ENCODE results near the gene CERS6.
"Not testable (repeated sequence)": the region's sequence is repeated elsewhere in the genome, so short reads cannot be mapped to it uniquely, and the experiment has no call there.

Gene CERS6

GRCh38 chr2:168499500-168499899, 43.4 kb downstream of the CERS6 start:
- no peak for DNase-seq

- no peak for DNase-seq
Observed at GRCh38 chr2:168500516-168500915, 44.4 kb downstream of the CERS6 start.

- no peak for DNase-seq
Observed at GRCh38 chr2:168501466-168502065, 45.5 kb downstream of the CERS6 start.

- not testable (repeated sequence) for DNase-seq
Observed at GRCh38 chr2:168502852-168503251, 46.8 kb downstream of the CERS6 start.

GRCh38 chr2:168503901-168504300, 47.8 kb downstream of the CERS6 start:
- no peak for DNase-seq

- DNase-seq: no peak
Observed at GRCh38 chr2:168504323-168504722, 48.3 kb downstream of the CERS6 start.

- no peak for DNase-seq
Observed at GRCh38 chr2:168510125-168510756, 54.2 kb downstream of the CERS6 start.

- no peak for DNase-seq
Observed at GRCh38 chr2:168514692-168515091, 58.6 kb downstream of the CERS6 start.

GRCh38 chr2:168515502-168515901, 59.4 kb downstream of the CERS6 start:
- DNase-seq: no peak

GRCh38 chr2:168517816-168518215, 61.7 kb downstream of the CERS6 start:
- DNase-seq: no peak

- DNase-seq: peak; percentile 20
Observed at GRCh38 chr2:168518555-168519066, 62.5 kb downstream of the CERS6 start.

- no peak for DNase-seq
Observed at GRCh38 chr2:168519534-168520308, 63.6 kb downstream of the CERS6 start.

- peak; percentile 37 for DNase-seq
Observed at GRCh38 chr2:168521053-168521741, 65.1 kb downstream of the CERS6 start.

- DNase-seq: no peak
Observed at GRCh38 chr2:168522446-168522845, 66.4 kb downstream of the CERS6 start.

- no peak for DNase-seq
Observed at GRCh38 chr2:168524005-168524404, 67.9 kb downstream of the CERS6 start.

GRCh38 chr2:168525020-168525419, 68.9 kb downstream of the CERS6 start:
- no peak for DNase-seq

- no peak for DNase-seq
Observed at GRCh38 chr2:168525716-168526446, 69.8 kb downstream of the CERS6 start.

GRCh38 chr2:168526641-168527040, 70.6 kb downstream of the CERS6 start:
- DNase-seq: no peak

- no peak for DNase-seq
Observed at GRCh38 chr2:168528016-168528415, 71.9 kb downstream of the CERS6 start.

- no peak for DNase-seq
Observed at GRCh38 chr2:168528469-168528868, 72.4 kb downstream of the CERS6 start.

GRCh38 chr2:168529054-168529833, 73.2 kb downstream of the CERS6 start:
- DNase-seq: no peak
